GM12878 (cell line): ENCODE results near the gene KCNK5. TPM values are rescaled to one million over a fixed set of nuclear protein-coding genes. Genes with fewer than 3 reads are reported as not detected.

Source experiments
- ATAC-seq: fragments of 200-7000 bp; cut with Tn5 transposase; 3 replicates; pipeline ENCODE4 v1.9.1; 2020; ENCODE audit warnings: mild to moderate bottlenecking, moderate library complexity
- BruUV-seq: library from RNA; stranded (reverse); fragments of 400-500 nt; replicated peaks from 2 replicates; lab custom pipeline; 2021; lab: Mats Ljungman, UMichigan
- CTCF ChIA-PET: fragments of 300-600 bp; sonication (Branson Sonifier 250); formaldehyde crosslinking; extraction: SDS; loops from one replicate; lab custom pipeline; 2021; ENCODE audit warnings: inconsistent platforms; lab: Yijun Ruan, JAX
- POLR2A ChIA-PET: fragments of 350-600 bp; formaldehyde crosslinking; extraction: SDS; loops from one replicate; lab custom pipeline; 2021; ENCODE audit warnings: inconsistent platforms; lab: Charles Lee
- RAD21 ChIA-PET: fragments of 300-600 bp; sonication (Branson Sonifier 250); formaldehyde crosslinking; loops from one replicate; lab custom pipeline; 2023; ENCODE audit warnings: antibody characterized with exemption; ENCODE audit not compliant: unreplicated experiment; lab: Charles Lee
- SMC1A ChIA-PET: fragments of 300-600 bp; sonication (Branson Sonifier 250); formaldehyde crosslinking; loops from one replicate; lab custom pipeline; 2023; ENCODE audit not compliant: unreplicated experiment, uncharacterized antibody; lab: Charles Lee
- DNase-seq: peaks from one replicate; pipeline ENCODE4 v3.0.0-alpha.2; 2011; ENCODE audit warnings: low read depth, low spot score
- FAIRE-seq: peaks from 3 replicates; lab custom pipeline; 2011; peaks lifted over from hg19 to GRCh38; lab: Jason Lieb, UNC
- H2AFZ ChIP-seq: 2 replicates; pipeline ENCODE4 v1.6.0; 2011; ENCODE audit warnings: low read depth, low read length, control low read depth; ENCODE audit not compliant: control insufficient read depth
- H3K27ac ChIP-seq: 2 replicates; pipeline ENCODE4 v1.5.1; 2011; ENCODE audit warnings: control low read depth; ENCODE audit not compliant: control insufficient read depth, insufficient read depth
- H3K27me3 ChIP-seq, 2 experiments: replicated peaks in 1 of 2; 2 replicates each; pipeline versions ENCODE4 v1.6.0 to v1.6.1; 2011; ENCODE audit warnings: low read length in 1 of 2; ENCODE audit not compliant: control insufficient read depth in 2 of 2, insufficient read depth in 2 of 2
- H3K36me3 ChIP-seq, 2 experiments: 2 replicates each; pipeline ENCODE4 v1.5.1; 2011; ENCODE audit warnings: low read length in 1 of 2; ENCODE audit not compliant: control insufficient read depth in 2 of 2, insufficient read depth in 2 of 2
- H3K4me1 ChIP-seq: 2 replicates; pipeline ENCODE4 v1.6.1; 2011; ENCODE audit warnings: mild to moderate bottlenecking, low read length, moderate library complexity, mixed read lengths; ENCODE audit not compliant: control insufficient read depth, insufficient read depth
- H3K4me2 ChIP-seq: 2 replicates; pipeline ENCODE4 v1.6.0; 2011; ENCODE audit warnings: control low read depth; ENCODE audit not compliant: control insufficient read depth, insufficient read depth
- H3K4me3 ChIP-seq: fragments of 200-600 bp; sonication (generic); 2 replicates; pipeline ENCODE4 v1.5.1; 2016
- H3K79me2 ChIP-seq: 2 replicates; pipeline ENCODE4 v1.6.0; 2011; ENCODE audit warnings: low read length; ENCODE audit not compliant: control insufficient read depth, insufficient read depth
- H3K9ac ChIP-seq: 2 replicates; pipeline ENCODE4 v1.8.0; 2011; ENCODE audit warnings: low read length, control low read depth, mixed read lengths; ENCODE audit not compliant: control insufficient read depth, insufficient read depth
- H3K9me3 ChIP-seq: replicated peaks from 3 replicates; pipeline ENCODE4 v1.5.1; 2011; ENCODE audit warnings: mild to moderate bottlenecking, low read length; ENCODE audit not compliant: control insufficient read depth, insufficient read depth
- H4K20me1 ChIP-seq: 2 replicates; pipeline ENCODE4 v1.6.0; 2011; ENCODE audit not compliant: control insufficient read depth, insufficient read depth
- BRCA1 ChIP-seq: IDR thresholded peaks from 2 replicates; pipeline ENCODE4 v1.6.1; 2011; ENCODE audit warnings: low read depth, low read length, improper control_type of control experiment
- CBFB ChIP-seq: IDR thresholded peaks from 2 replicates; pipeline ENCODE4 v1.6.1; 2016; ENCODE audit warnings: antibody characterized with exemption, low read depth
- CREM ChIP-seq: IDR thresholded peaks from 2 replicates; pipeline ENCODE4 v1.6.1; 2014; ENCODE audit warnings: antibody characterized with exemption, low read depth
- CTCF ChIP-seq, 3 experiments: IDR thresholded peaks in 2 of 3; conservative IDR thresholded peaks in 1 of 3; 2 replicates each; pipeline ENCODE4 v1.5.1; 2011; ENCODE audit warnings: low read depth in 3 of 3, low read length in 3 of 3, mild to moderate bottlenecking in 3 of 3, control low read depth in 2 of 3, moderate library complexity in 2 of 3, inconsistent platforms in 1 of 3, mixed read lengths in 1 of 3; ENCODE audit not compliant: control insufficient read depth in 2 of 3, insufficient read depth in 1 of 3; ENCODE audit errors: extremely low read depth in 1 of 3
- EGR1 ChIP-seq, 2 experiments: IDR thresholded peaks; 1 replicate in 1 of 2; 2 replicates in 1 of 2; pipeline ENCODE4 v1.6.1; 2011 to 2012; ENCODE audit warnings: low read depth in 2 of 2, low read length in 2 of 2, borderline replicate concordance in 1 of 2, mild to moderate bottlenecking in 1 of 2, moderate library complexity in 1 of 2
- FOXK2 ChIP-seq: fragments of 450-650 bp; IDR thresholded peaks from 2 replicates; pipeline ENCODE4 v1.6.1; 2017; ENCODE audit warnings: mild to moderate bottlenecking, moderate library complexity
- RAD21 ChIP-seq: IDR thresholded peaks from 2 replicates; pipeline ENCODE4 v1.6.1; 2011; ENCODE audit warnings: mild to moderate bottlenecking, low read depth, low read length, moderate library complexity; ENCODE audit not compliant: insufficient read depth
- SPI1 ChIP-seq: IDR thresholded peaks from 2 replicates; pipeline ENCODE4 v1.6.1; 2011; ENCODE audit warnings: low read depth, mild to moderate bottlenecking, low read length, moderate library complexity, borderline replicate concordance; ENCODE audit not compliant: insufficient read depth
- SREBF1 ChIP-seq: IDR thresholded peaks from 2 replicates; pipeline ENCODE4 v1.6.1; 2012; ENCODE audit warnings: mild to moderate bottlenecking, low read length
- SREBF2 ChIP-seq: IDR thresholded peaks from 2 replicates; pipeline ENCODE4 v1.6.1; 2012; ENCODE audit warnings: mild to moderate bottlenecking, low read length
- STAT1 ChIP-seq: fragments of 450-650 bp; conservative IDR thresholded peaks from 2 replicates; pipeline ENCODE4 v1.6.1; 2014; ENCODE audit warnings: antibody characterized with exemption, mild to moderate bottlenecking
- TARDBP ChIP-seq: IDR thresholded peaks from 2 replicates; pipeline ENCODE4 v1.6.1; 2016; ENCODE audit warnings: borderline replicate concordance
- TCF3 ChIP-seq: IDR thresholded peaks from 2 replicates; pipeline ENCODE4 v1.6.1; 2012; ENCODE audit warnings: low read depth, mild to moderate bottlenecking, low read length, borderline replicate concordance; ENCODE audit not compliant: insufficient read depth
- ZNF24 ChIP-seq: fragments of 450-650 bp; IDR thresholded peaks from 2 replicates; pipeline ENCODE4 v1.6.1; 2017; ENCODE audit warnings: antibody characterized with exemption, mild to moderate bottlenecking
- WGBS: methylation state at CpG from one replicate; pipeline ENCODE4 v1.1.6; 2016; ENCODE audit warnings: low lambda C conversion rate; ENCODE audit not compliant: insufficient replicate concordance, insufficient coverage; ENCODE audit errors: missing lambda C conversion rate; 5-methylcytosine and 5-hydroxymethylcytosine counted together
- in situ Hi-C: fragments of 300-500 bp; cut with MboI; formaldehyde crosslinking; loops from 9 replicates; pipeline ENCODE4 v1.14.3; 2018; ENCODE audit warnings: mixed read lengths
- intact Hi-C: fragments of 100-400 bp; cut with micrococcal nuclease; formaldehyde crosslinking; loops from one replicate; pipeline ENCODE4 v1.14.2; 2022; ENCODE audit not compliant: unreplicated experiment
- polyA plus RNA-seq, 11 experiments: library from polyadenylated mRNA; depleted of rRNA in 4 of 11; unstranded in 6 of 11; stranded (reverse) in 5 of 11; fragments of >200 nt; fragmentation: Nextera tagmentation in 4 of 11; fragmentation: Illumina TruSeq in 1 of 11; extraction: Ambion mirVana in 4 of 11; extraction: Trizol in 1 of 11; gene quantifications; 1 replicate in 1 of 11; 2 replicates in 10 of 11; pipeline versions ENCODE4 v1.2.1 to v1.2.3, GENCODE V29; 2011 to 2016; ENCODE audit warnings: inconsistent platforms in 2 of 11, missing spikeins in 2 of 11, low read depth in 1 of 11
- total RNA-seq, 4 experiments: library from RNA; depleted of rRNA in 3 of 4; stranded (reverse); fragments of >200 nt in 3 of 4; fragmentation: Illumina TruSeq in 1 of 4; extraction: Trizol in 1 of 4; gene quantifications; 2 replicates each; pipeline versions ENCODE4 v1.2.1 to v1.2.3, GENCODE V29; 2013 to 2021

The KCNK5 gene
- total and polyA plus RNA-seq, 10 of the 15 experiments (the other 5 are each of a cell fraction or from before 2014, with no cell fraction given) = 0.11 to 4.2 (median 2.1) TPM

GRCh38 chr6:39166189-39166911 lies 62.9 kb downstream of the KCNK5 start (continued):
- TF ChIP-seq TARDBP (no peak), RAD21 (peak; percentile 91), ZNF24 (no peak), CBFB (no peak)

GRCh38 chr6:39157511-39157910 lies 71.8 kb downstream of the KCNK5 start:
- in situ Hi-C loops = no loop called here
- intact Hi-C loops = loop anchor here (10.0 kb wide), 1 partner anchor 163 kb away; no protein-coding TSS in a partner anchor
- FAIRE-seq = no peak
- POLR2A ChIA-PET = no interaction called here
- Histone ChIP-seq H3K9ac (no peak overlapping the region), H3K4me2 (no peak overlapping the region), H3K27ac (no peak overlapping the region), H2AFZ (no peak overlapping the region), H3K9me3 (no peaks in the 10 kb centered on the region), H3K4me3 (no peak overlapping the region), H4K20me1 (no peaks in the 10 kb centered on the region), H3K4me1 (no peaks in the 10 kb centered on the region), H3K79me2 (no peaks in the 10 kb centered on the region), H3K27me3 (no peaks in the 10 kb centered on the region; a peak in 1 of 4 replicates), H3K36me3 (no peaks in the 10 kb centered on the region)
- RAD21 ChIA-PET = interaction anchor here (1.4 kb wide), 1 partner anchor 285 kb away, joined by 3 read pairs; no protein-coding TSS in a partner anchor
- no peak for DNase-seq
- WGBS = 31% methylated on average over 3 of the region's 3 CpGs
- no TSS peak for BruUV-seq
- CTCF ChIA-PET = interaction anchor here (1.4 kb wide), 1 partner anchor 9 kb away, joined by 4 read pairs; no protein-coding TSS in a partner anchor
- no peak for TF ChIP-seq CREM
- no peak for TF ChIP-seq TARDBP
- TF ChIP-seq CTCF (IDR thresholded peaks at IDR 0.05 in 2 of 3, conservative IDR thresholded peaks at IDR 0.05 in 1 of 3; ENCODE audit: control insufficient read depth in 2 of 3, extremely low read depth in 1 of 3, insufficient read depth in 1 of 3, low read depth in 3 of 3, low read length in 3 of 3) = no peak
- TF ChIP-seq SREBF1 = no peak
- no peak for TF ChIP-seq TCF3
- no peak for TF ChIP-seq STAT1
- no peak for TF ChIP-seq SREBF2
- no peak for TF ChIP-seq BRCA1
- TF ChIP-seq FOXK2 = no peak
- no peak for TF ChIP-seq EGR1 (IDR thresholded peaks at IDR 0.05; ENCODE audit: borderline replicate concordance in 1 of 2, low read depth in 2 of 2, low read length in 2 of 2)
- no peak for TF ChIP-seq SPI1
- SMC1A ChIA-PET = interaction anchor here (1.0 to 1.1 kb wide), 2 partner anchors 40 to 145 kb away, joined by 3 to 4 read pairs; no protein-coding TSS in a partner anchor
- ATAC-seq = no peak
